Dermis microvascular lymphatic vessel endothelial cell (primary cell): ENCODE data around the gene SERPINA5. TPM values are rescaled to one million over a fixed set of nuclear protein-coding genes. Genes with fewer than 3 reads are reported as not detected.

Experiments
- DNase-seq, 2 donors: peaks; one replicate each; pipeline versions ENCODE4 v3.0.0 to v3.0.0-alpha.2; 2010; ENCODE audit warnings: low read depth in 2 of 2
- total RNA-seq: library from RNA; depleted of rRNA; stranded (reverse); fragments of >200 nt; gene quantifications from 2 replicates; pipeline ENCODE4 v1.2.1, GENCODE V29; 2014

SERPINA5 gene, protein sequence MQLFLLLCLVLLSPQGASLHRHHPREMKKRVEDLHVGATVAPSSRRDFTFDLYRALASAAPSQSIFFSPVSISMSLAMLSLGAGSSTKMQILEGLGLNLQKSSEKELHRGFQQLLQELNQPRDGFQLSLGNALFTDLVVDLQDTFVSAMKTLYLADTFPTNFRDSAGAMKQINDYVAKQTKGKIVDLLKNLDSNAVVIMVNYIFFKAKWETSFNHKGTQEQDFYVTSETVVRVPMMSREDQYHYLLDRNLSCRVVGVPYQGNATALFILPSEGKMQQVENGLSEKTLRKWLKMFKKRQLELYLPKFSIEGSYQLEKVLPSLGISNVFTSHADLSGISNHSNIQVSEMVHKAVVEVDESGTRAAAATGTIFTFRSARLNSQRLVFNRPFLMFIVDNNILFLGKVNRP
- 0.26 and 0.38 TPM in 2 replicates for total RNA-seq

DNA sequence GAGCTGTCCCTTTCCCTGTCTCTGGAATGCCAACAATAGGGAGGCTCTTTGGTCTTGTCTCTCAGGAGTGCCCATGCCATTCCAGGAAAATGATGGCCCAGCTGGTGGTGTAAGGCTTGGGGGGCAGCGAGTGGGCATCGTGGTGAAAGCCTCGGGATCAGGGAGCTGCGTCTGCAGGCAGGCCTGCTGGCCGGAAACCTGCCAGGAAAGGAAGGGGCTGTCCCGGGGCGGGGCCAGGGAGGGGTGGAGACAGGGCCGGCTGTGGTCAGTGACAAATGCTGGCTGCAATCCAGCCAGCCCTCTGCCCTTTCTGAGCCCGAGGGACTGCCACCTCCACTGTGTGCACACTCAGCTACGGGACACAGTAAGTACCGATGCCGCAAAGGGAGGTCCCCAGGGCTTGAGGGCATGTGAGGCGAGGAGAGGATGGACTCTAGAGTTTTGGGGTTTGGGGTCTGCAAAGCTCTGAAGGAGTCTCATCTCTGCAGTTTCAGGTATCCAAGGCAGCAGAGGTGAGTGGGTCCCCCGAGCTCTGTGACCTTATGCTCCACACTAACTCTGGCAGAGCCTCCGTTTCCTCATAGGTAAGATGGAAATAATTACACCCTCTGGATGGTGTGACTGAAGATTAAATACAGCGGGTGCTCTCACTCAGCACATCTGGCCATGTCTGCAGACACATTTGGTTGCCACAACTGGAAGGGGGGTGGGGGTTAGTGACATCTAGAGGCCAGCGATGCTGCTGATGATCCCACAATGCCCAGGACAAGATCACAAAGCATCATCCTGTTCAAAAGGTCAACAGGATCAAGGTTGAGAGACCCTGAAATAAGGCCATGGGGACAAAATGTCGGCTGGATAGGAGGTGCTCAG, at the start of gene SERPINA5:
SERPINA5 (plus strand) TSS at position 300 of the 873 bp plus-strand sequence. CDS start 5,937 bp downstream, outside the sequence.
- DNase-seq, result peak in 1 of 2 donors; percentile 49

DNA sequence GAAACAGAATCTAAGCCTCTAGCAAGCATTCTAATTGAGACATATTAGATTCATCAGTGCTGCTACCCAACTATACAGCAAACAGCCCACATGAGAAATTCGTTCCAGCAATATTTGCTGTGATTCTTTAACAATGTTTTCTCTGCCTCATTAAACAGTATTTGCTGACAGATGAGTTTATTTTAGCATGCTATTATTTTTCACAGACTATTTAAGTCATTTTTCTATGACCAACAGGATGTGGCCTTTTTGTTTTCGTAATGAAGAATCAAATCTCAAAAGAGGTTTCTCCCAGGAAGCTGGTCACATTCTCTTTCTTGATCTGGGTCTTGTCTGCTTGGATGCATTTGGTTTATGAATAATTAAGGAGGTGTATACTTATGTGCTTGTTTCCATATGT, 48.8 kb upstream of the SERPINA5 start:
- no peak for DNase-seq

DNA sequence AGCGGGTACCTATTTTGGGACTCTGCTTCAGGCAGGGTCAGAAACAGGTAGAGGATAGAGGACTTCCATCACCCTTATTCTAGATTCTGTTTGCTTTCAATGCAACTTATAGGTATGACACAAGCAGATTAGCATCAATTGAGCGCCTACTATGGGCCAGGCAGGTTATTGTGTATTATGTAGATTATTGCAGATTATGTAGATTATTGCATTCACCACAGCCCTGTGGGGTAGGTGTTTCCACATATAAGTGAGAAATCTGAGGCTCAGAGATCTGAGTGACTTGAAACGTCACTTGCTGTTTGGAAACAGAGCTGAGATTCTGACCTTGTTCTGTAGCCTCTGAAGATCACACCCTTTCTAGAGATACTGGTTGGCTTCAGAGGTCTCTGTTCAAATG, 45.7 kb upstream of the SERPINA5 start:
- no peak for DNase-seq

DNA sequence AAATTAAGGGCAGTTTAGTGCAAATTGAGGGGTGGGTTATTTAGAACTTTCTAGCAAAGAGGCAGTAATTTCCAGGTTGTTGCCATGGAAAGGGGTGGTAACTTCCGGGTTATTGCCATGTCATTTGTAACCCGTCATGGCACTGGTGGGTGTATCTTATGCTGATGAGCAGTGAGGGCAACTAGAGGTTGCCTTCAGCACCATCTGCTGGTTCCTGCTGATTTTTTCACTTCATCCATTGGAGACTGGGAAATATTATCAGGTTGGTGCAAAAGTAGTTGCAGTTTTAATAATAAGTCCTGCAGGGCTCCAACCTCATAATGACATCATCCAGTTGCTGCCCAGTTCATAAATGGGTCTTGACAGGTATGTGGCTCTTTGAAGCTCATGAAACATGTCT, 44.4 kb upstream of the SERPINA5 start:
- DNase-seq, result peak in 1 of 2 donors; percentile 2

DNA sequence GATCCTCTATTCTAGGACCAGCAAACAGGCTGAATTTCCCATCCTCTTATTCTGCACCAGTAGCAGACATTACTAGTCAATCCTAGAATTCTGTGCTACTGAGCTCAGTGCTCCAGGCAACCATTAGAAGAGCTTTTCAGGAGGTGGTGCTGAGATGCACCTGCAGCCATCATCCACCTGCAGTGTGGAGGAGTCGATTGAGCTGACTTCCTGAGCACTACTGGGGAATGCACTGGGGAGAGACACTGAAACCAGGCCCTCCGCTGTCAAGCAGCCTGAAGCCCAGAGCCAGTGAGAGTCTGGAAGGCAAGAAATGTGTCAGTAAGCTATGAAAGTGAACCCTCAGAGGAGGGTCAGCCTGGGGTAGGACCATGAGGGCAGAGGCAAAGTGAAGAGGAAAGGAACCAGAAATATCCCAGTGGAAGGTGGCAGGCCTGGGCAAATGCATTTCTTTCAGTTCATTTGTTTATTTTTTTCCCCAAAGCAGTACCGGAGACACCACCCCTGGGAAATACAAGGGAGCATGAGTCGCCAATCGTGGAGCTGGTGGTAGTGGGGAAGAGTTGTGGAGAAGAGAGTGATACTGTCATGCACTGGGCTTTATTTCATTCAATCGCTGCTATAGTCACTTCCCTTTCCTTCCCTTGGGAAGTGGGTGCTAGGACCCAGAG, 43.0 kb upstream of the SERPINA5 start:
- DNase-seq, result no peak

DNA sequence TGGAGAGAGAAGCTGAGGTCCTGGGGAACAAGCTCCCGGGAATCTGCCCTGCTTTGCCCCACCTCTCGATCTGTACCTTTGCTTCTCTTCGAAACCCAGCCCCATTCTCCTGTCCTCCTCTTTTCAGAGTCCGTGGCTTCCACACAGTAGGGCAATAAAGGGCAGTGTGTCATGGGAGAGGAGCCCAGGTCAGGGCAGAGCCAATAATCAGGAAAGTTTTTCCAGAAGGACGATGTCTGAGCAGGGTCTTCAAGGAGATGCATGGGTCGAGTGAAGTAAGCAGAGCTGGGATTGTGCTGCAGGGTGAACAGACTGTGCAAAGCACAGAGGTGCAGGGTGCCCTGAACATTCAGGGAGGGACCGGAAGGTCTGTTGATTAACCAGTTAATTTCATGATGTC, 42.0 kb upstream of the SERPINA5 start:
- DNase-seq, result no peak

DNA sequence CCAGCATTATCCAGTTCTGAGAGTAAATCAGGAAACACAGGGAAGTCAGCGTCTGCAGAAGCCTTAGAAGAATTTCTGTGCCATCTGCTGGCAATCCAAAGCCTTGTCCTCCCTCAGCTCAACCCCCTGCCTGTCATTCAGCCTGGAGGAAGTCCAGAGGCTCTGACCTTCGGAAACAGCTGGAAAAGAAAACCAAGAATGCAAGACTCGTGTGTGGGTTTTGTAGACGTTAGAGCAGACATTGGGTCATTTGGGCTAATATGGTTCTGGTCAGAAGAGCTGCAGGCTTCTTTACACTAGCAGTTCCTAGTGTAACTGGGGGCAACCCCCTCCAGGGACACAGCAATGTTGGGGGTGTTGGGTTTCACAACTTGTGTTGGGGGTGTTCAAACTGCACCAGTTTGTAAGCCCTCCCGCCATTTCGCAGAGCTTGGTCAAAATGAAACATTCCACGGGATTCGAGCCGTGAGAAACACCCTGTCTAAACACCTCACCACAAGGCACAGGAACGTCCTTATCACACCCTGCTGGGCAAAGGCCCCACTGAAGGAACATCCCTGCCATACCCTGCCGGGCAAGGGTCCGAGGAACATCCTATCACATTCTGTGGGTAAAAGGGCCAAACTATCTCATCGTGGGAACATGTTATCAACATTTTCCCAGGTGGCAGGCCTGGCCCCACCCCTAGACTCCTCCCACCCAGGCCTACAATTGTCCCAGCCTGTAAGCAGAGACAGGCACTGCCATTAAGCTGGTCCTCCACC, 41.0 kb upstream of the SERPINA5 start:
- peak; percentile 2 to 55 for DNase-seq

DNA sequence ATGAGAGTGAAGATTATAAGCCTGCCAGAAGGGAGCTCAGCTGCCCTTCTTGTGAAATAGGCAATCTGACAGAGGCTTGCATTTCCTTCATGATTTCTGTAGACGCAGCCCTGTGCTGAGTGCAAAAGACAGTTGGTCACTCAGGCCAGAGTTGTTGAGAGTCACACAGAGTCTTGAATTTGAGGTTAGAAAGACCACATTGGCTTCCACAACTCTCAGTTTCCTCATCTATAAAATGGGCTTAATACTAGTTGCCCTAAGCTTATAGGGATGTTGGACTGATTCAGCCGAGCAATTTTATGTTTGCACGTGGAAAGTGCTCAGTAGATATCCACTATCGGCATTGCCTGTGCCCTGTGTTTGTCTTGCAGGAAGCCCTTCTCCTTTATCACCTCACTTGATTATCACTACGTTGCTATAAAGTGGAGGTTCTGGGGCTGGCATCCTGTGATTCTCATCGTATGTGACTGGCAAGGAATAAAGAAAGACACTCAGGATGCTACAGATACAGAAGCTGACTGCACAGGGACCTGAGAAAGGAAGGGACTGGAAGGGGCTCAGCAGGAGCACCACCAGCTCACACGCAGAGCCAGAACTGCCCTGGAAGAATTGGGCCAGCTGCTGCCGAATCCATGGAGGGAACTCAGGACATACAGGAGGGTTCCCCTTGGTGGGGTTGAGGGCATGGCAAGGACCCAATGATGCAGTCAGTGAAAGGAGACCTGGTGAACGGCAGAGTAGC, 39.8 kb upstream of the SERPINA5 start:
- no peak for DNase-seq

DNA sequence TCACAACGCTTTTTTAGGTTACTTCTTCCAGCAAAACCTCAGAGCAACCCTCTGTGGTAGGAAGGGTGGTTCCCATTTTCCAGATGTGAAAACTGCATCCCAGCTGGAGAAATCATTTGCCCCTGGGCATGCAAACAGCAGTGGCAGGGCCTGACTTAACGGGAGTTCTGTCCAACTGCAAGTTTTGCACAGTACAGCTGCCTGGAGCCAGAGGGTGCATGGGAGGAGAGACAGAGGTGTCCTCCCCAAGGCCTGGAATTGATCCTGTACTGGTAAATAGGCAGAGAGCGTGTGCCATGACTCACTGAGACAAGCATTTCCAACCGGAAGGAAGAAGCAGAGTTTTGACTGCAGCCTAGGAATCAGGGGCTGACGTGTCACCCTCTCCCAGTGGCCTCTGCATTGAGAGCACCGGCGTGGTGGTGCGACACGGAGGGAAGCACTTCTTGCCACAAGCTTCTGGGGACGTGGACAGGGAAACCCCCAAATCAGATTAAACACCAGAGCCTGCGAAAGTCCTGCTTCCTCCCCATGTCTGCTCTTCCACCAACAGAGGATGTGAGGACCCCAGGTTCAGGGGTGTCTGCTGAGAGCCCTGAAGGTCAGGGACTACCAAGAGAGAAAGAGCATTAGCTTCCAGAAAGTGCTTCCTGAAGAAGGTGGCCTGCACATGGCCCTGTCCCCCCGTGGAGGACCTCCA, 39.0 kb upstream of the SERPINA5 start:
- DNase-seq, result peak; percentile 48 to 76

DNA sequence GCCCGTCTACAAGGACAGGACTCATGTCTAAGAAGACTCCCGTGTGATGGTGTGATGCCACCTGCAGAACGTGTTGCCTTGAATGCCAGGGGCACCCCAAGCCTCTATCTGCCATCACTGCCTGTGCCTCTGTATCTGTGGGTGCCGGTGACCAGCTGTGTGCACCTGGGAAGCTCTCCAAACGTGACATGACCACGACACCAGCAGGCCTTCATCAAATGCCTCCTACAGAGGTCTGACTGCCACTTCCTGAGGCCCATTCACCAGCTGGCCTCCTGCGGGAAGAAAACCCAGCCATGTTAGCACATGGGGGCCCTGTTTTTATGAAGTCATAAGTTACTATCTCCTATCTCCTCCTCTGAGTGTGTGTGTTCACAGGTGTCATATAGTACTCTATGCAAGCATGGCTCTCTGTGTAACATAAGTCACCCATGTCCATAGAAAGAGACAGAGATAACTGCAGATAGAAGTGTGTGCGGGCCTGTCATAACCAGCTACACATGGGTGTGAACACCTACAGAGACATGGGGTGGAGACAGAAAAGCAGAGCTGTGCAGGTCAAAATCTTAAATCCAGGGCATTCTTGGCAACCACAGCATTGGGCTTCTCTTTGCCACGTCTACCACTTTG, 38.3 kb upstream of the SERPINA5 start:
- DNase-seq, result no peak

DNA sequence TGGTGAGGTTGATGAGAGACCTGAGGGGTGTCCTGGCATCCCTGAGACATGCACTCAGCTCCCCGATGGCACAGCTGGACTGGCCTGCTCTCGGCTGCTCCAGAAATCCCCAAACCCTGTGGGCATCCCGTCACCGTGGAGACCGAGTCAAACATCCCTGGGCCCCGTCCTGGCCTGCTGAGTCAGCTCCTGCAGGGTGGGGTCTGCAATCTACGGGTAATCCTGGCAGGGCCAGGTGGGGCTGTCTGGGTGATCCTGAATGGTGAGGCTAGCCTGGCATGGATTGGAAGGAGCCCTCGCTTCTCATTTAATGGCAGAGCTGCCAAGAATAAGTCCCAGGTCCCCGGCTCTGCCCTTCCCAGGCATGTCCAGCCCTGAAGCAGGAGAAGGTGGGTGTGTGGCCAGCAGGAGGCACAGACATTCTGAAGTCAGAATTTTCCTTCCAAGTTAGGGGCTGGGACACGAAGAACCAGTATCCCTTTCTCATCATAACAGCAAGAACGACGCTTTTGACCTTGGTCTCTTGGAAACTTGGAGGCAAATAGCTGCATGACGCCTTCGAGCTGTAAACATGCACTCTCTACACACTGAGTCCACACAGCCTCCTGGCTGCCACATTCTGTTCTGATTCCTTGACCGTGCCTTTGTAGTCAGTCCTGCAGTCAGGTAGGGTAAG, 37.6 kb upstream of the SERPINA5 start:
- no peak for DNase-seq

DNA sequence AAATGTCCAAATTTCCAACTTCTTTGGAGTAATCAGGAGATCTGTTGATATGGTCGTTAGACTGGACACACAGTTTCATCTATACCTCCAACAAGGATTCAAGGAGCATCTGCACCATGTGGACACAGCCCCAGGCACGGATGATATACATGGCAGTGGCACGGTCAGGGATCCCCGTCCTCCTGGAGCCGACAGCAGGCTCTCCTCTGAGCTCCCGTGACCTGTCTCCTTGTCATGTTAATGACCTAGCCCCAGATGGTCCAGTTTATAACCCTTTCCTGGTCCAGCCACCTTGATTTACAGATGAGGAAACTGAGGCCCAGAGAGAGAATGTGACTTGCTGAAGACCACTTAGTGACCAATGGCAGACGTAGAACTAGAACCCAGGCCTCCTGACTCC, 36.5 kb upstream of the SERPINA5 start:
- DNase-seq, result no peak

DNA sequence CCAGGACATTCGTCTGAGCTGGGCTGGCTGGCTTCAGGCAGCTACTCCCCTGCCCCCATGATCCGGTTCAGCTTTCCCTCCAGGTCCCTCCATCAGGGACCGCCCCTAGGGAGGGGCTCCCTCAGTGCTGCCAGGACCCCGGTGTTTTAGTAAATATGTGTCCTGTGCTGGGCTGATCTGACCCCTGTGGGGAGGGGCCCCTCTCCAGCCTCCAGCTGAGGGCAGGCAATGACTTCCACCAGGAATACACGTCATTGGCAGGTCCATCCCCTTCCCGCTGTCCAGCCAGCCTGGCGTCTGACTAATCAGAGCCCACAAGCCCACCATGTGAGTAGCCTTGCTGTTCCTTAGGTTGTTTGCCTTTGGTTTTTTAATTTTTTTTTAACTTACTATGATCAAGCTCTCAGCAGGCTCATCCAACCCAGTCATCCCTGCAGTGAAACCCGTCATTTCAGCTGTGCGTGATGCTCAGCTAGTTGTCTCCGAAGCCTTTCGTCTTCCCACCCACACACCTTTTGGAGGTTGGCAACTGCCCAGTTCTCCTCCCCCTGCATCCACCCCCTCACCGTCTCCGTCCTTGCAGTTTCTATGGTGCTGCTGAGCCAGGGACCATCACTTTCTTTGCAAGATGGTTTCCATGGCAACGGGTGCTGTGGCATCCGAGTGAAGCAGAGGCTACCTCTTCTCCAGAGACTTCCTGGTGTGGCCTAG, 35.9 kb upstream of the SERPINA5 start:
- DNase-seq, result no peak

DNA sequence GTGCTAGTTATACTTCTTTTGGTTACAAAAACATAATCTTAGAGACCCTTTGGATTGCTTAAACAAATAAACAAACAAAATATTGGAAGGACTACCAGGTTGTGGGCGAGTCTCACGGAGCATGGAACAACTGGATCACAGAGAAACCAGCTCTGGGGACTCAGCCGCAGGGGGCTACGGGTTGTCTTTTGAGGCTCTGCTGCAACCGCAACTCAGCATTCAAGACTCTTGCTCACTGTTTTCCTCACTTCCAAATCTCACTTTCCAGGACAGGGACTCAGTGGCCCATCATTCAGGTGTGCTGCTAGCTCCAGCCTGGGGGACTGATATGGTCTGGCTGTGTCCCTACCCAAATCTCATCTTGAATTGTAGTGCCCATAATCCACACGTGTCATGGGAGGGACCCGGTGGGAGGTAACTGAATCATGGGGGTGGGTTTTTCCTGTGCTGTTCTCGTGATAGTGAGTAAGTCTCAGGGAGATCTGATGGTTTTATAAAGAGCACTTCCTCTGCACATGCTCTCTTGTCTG, 34.0 kb upstream of the SERPINA5 start:
- no peak for DNase-seq

DNA sequence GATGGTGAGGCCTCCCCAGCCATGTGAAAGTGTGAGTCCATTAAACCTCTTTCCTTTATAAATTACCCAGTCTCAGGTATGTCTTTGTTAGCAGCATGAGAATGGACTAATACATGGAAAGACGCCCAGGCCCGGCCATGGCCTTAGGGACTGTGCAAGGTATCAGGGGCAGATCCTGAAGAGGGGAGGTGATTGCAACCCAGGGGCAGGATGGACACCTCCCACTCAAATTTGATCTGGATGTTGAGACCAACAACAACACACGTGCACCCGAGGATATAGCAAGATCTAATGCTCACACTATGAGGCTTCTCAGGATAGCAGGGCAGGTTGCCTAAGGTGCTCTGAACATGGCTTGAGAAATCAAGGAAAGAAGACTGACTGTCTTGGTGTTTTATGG, 33.5 kb upstream of the SERPINA5 start:
- no peak for DNase-seq

DNA sequence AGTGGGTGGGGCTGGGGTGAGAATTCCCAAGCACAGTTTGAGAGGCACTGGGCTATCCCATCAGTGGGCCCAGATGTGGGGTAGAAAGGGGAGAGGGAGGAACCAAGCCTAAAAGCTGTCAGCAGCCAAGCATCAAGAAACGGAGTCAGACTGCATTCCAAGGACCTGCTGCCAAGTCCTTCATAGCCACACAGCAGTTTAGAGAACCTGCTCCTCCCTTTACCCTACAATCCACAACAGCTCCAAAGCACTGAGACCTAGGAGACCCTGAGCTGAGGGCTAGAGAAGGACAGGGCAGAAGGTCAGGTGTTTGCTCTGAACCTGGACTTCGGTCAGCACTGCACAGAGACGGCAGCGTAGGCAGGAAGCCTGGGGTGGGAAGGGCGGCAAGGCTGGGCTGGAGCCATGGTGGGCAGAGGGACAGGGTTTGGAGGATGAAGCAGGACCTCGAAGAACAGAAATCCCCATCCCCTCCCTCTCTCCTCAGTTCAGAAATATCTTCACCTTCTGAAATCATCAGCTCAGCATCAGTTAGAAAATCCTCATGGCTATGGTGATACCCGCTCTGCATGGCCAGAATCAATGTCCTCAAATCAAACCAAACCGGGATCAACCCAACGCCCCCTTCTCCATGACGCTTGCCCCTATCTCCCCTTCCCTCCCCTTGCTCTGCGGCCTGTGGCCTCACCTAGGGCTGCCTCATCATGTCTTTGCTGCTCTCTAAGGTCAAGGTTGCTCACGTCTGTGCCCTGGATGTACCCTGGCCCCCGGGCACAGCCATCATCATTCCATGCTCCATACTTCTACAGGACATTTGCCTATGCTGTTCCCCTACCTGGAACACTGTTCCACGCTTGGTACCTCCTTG, 32.9 kb upstream of the SERPINA5 start:
- no peak for DNase-seq
